ENCODE measurements around the gene PCBP2.

PCBP2 gene

DNA sequence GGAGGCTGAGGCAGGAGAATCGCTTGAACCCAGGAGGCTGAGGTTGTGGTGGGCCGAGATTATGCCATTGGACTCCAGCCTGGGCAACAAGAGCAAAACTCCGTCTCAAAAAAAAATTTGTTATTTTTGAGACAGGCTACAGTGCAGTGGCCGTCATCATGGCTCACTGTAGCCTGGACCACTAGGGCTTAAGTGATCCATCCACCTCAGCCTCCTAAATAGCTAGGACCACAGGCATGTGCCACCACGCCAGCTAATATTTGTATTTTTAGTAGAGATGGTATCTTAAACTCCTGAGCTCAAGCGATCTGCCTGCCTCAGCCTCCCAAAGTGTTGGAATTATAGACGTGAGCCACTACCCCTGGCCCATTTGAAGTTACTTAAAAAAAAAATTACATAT, 966 bp upstream of the PCBP2 start:
- DNase-seq (ENCODE audit: low spot score in 2 of 2), result no peak
- H3K4me3 Mint-ChIP-seq, result no peak overlapping the region
- H3K27me3 Mint-ChIP-seq, result no peaks in the 10 kb centered on the region
- ATAC-seq (replicated peaks; ENCODE audit: extremely low read depth, poor library complexity, severe bottlenecking), result no peak
- H3K27ac Mint-ChIP-seq (ENCODE audit: low read depth), result no peak overlapping the region
- H3K36me3 Mint-ChIP-seq (ENCODE audit: insufficient read depth), result peaks cover 54% of the 10 kb centered on the region
- no peaks in the 10 kb centered on the region for H3K9me3 Mint-ChIP-seq
- H3K4me1 Mint-ChIP-seq, result peaks cover 38% of the 10 kb centered on the region

DNA sequence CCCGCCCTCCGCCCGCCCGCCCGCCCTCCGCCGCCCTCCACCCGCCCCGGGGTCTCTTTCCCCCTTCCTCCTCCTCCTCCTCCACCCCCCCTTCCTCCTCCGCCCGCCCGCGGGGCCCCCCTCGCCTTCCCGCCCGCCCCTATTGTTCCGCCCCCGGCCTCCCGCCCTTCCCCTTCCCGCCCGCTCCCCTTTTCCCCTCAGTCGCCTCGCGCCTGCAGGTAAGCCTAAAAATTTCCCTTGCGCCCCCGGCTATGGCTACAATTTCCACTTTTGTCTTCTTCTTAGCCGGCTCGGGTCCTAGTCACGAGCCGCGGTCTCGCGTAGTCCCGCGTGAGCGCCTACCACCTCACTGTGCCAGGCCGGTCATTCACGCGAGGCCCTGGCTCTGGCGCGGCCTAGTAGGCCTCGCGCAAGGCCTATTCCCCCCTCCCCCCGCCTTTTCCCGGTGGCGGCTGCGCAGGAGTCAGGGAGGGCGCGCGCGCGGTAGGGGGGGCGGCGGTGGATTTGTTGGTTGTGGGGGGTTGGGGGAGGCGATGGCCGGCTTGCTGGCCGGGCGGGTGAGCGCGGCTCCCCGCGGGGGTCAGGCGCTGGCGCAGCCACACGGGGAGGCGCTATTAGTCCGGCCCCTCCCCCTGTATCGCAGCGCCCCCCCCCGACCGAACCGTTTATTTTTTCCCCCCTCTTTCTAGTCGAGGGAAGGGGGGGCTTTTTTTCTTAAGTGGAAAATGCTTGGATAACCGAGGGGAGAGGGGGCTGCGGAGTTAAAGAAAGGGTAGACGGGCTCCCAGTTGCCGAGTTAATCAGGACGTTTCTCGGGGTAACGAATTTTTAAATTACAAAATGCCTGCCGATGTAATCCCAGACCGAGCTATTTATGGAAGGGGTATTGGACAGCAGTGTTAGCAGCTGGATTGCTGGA, 516 bp downstream of the PCBP2 start:
- Mint-ChIP-seq H3K36me3 (ENCODE audit: insufficient read depth) (peaks cover 58% of the 10 kb centered on the region), H3K27me3 (no peaks in the 10 kb centered on the region), H3K9me3 (no peaks in the 10 kb centered on the region), H3K4me1 (peaks cover 30% of the 10 kb centered on the region), H3K4me3 (peak overlapping the region; percentile 88), H3K27ac (ENCODE audit: low read depth) (peak overlapping the region; percentile 97)
- peak; percentile 34 for ATAC-seq (replicated peaks; ENCODE audit: extremely low read depth, poor library complexity, severe bottlenecking)
- peak; percentile 72 to 80 for DNase-seq (ENCODE audit: low spot score in 2 of 2)

- Mint-ChIP-seq H3K4me1 (peaks cover 30% of the 10 kb centered on the region), H3K36me3 (ENCODE audit: insufficient read depth) (peaks cover 68% of the 10 kb centered on the region), H3K27me3 (no peaks in the 10 kb centered on the region), H3K4me3 (peak overlapping the region; percentile 88), H3K27ac (ENCODE audit: low read depth) (peak overlapping the region; percentile 97), H3K9me3 (no peaks in the 10 kb centered on the region)
- ATAC-seq (replicated peaks; ENCODE audit: extremely low read depth, poor library complexity, severe bottlenecking), result no peak
- DNase-seq (ENCODE audit: low spot score in 2 of 2), result no peak
Measured at GRCh38 chr12:53453953-53454640, 2.2 kb downstream of the PCBP2 start.

DNA sequence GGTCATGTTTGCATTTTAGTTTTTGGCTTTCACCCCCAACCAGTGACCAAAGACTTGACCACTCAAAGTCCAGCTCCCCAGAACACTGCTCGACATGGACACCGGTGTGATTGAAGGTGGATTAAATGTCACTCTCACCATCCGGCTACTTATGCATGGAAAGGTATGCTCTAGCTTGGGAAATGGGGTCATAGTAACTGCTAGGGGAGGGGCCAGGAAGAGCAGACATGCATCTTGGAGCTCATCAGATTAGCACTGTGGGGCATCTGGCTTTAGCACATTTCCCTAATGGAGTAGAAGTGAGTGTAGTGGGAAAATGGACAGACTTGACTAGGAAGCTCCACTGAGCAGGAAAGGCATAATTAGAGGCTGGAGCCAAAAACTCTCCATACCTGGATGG, 2.8 kb downstream of the PCBP2 start:
- Mint-ChIP-seq H3K36me3 (ENCODE audit: insufficient read depth) (peaks cover 71% of the 10 kb centered on the region), H3K4me1 (peaks cover 31% of the 10 kb centered on the region), H3K4me3 (peak overlapping the region; percentile 88), H3K27me3 (no peaks in the 10 kb centered on the region), H3K9me3 (no peaks in the 10 kb centered on the region), H3K27ac (ENCODE audit: low read depth) (no peak overlapping the region)
- no peak for DNase-seq (ENCODE audit: low spot score in 2 of 2)
- ATAC-seq (replicated peaks; ENCODE audit: extremely low read depth, poor library complexity, severe bottlenecking), result no peak

DNA sequence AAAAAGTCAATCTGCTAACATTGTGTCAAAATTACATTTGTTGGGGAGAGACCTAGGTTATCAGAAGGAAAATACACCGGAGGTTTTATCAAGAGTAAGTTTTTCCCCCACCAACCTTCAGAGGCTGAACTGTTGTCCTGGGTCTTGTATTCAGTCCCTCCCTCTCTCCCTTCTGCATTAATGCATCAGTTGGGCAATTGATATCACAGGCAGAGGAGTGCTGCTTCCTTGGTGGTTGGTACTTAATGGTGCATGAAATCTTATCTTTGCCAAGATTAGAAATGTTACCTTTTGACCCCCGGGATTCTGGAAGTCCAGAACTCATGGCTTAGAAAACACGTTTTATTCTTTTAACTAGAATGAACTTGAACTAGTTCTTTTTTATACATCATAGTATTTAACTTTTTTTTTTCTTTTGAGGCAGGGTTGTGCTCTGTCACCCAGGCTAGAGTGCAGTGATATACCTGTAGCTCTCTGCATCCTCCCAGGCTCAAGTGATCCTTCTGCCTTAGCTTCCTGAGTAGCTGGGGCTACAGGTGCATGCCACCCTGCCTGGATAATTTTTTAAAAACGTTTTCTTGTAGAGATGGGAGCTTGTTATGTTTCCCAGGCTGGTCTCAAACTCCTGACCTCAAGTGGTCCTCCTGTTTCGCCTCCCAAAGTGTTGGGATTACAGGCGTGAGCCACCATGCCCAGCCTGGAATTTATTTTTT, 4.9 kb downstream of the PCBP2 start:
- H3K9me3 Mint-ChIP-seq, result no peaks in the 10 kb centered on the region
- no peak overlapping the region for H3K27ac Mint-ChIP-seq (ENCODE audit: low read depth)
- DNase-seq (ENCODE audit: low spot score in 2 of 2) (no peak), ATAC-seq (replicated peaks; ENCODE audit: extremely low read depth, poor library complexity, severe bottlenecking) (no peak)
- no peak overlapping the region for H3K4me3 Mint-ChIP-seq
- peaks cover 41% of the 10 kb centered on the region for H3K4me1 Mint-ChIP-seq
- H3K36me3 Mint-ChIP-seq (ENCODE audit: insufficient read depth), result peaks cover 90% of the 10 kb centered on the region
- H3K27me3 Mint-ChIP-seq, result no peaks in the 10 kb centered on the region

DNA sequence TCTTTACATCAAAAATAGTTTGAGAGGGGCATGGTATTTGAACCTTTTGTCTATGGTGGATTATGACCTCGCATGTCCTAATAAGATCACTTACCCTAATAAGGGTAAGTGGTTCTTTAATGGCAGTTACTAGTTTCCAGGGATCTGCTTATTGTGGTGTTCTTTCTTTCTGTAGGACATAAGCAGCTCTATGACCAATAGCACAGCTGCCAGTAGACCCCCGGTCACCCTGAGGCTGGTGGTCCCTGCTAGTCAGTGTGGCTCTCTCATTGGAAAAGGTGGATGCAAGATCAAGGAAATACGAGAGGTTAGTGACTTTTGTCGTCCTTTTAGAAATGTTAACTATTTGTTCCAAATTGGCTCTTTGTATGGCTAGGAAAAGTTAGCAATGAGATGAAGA, 7.2 kb downstream of the PCBP2 start:
- H3K9me3 Mint-ChIP-seq, result no peaks in the 10 kb centered on the region
- ATAC-seq (replicated peaks; ENCODE audit: extremely low read depth, poor library complexity, severe bottlenecking), result no peak
- H3K27ac Mint-ChIP-seq (ENCODE audit: low read depth), result no peak overlapping the region
- DNase-seq (ENCODE audit: low spot score in 2 of 2), result no peak
- peaks cover 94% of the 10 kb centered on the region for H3K36me3 Mint-ChIP-seq (ENCODE audit: insufficient read depth)
- peak overlapping the region; percentile 28 for H3K4me3 Mint-ChIP-seq
- no peaks in the 10 kb centered on the region for H3K27me3 Mint-ChIP-seq
- peaks cover 46% of the 10 kb centered on the region for H3K4me1 Mint-ChIP-seq

DNA sequence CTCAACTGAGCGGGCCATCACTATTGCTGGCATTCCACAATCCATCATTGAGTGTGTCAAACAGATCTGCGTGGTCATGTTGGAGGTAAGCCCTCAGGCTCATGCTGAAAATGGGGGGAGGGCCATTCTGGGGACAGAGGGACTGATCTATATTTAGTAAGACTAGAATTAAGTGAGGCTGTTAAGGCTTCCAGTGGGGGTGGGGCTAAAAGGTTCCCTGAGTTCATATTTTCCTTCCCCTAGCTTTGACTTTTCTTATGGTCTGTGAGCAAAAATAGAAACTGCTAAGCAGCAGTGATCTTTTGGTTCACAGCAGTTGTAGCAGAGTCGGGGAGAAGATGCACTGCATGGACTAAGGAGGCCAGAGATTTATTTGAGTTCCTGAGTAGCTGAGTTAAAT, 9.2 kb downstream of the PCBP2 start:
- peaks cover 44% of the 10 kb centered on the region for H3K4me1 Mint-ChIP-seq
- H3K27me3 Mint-ChIP-seq, result no peaks in the 10 kb centered on the region
- H3K27ac Mint-ChIP-seq (ENCODE audit: low read depth), result peak overlapping the region; percentile 29
- H3K4me3 Mint-ChIP-seq, result no peak overlapping the region
- DNase-seq (ENCODE audit: low spot score in 2 of 2), result no peak
- H3K36me3 Mint-ChIP-seq (ENCODE audit: insufficient read depth), result peaks cover 94% of the 10 kb centered on the region
- ATAC-seq (replicated peaks; ENCODE audit: extremely low read depth, poor library complexity, severe bottlenecking), result no peak
- H3K9me3 Mint-ChIP-seq, result no peaks in the 10 kb centered on the region

- peaks cover 46% of the 10 kb centered on the region for H3K4me1 Mint-ChIP-seq
- DNase-seq (ENCODE audit: low spot score in 2 of 2) (no peak), ATAC-seq (replicated peaks; ENCODE audit: extremely low read depth, poor library complexity, severe bottlenecking) (no peak)
- no peak overlapping the region for H3K4me3 Mint-ChIP-seq
- H3K27ac Mint-ChIP-seq (ENCODE audit: low read depth), result no peak overlapping the region
- H3K36me3 Mint-ChIP-seq (ENCODE audit: insufficient read depth), result peaks cover 94% of the 10 kb centered on the region
- H3K9me3 Mint-ChIP-seq, result no peaks in the 10 kb centered on the region
- H3K27me3 Mint-ChIP-seq, result no peaks in the 10 kb centered on the region
Measured at GRCh38 chr12:53461591-53461990, 9.7 kb downstream of the PCBP2 start.

GRCh38 chr12:53462935-53463334, 11.0 kb downstream of the PCBP2 start:
- Mint-ChIP-seq H3K4me1 (peaks cover 52% of the 10 kb centered on the region), H3K27me3 (no peaks in the 10 kb centered on the region), H3K4me3 (no peak overlapping the region), H3K27ac (ENCODE audit: low read depth) (no peak overlapping the region), H3K36me3 (ENCODE audit: insufficient read depth) (peaks cover 99% of the 10 kb centered on the region), H3K9me3 (no peaks in the 10 kb centered on the region)
- DNase-seq (ENCODE audit: low spot score in 2 of 2), result no peak
- ATAC-seq (replicated peaks; ENCODE audit: extremely low read depth, poor library complexity, severe bottlenecking), result no peak

DNA sequence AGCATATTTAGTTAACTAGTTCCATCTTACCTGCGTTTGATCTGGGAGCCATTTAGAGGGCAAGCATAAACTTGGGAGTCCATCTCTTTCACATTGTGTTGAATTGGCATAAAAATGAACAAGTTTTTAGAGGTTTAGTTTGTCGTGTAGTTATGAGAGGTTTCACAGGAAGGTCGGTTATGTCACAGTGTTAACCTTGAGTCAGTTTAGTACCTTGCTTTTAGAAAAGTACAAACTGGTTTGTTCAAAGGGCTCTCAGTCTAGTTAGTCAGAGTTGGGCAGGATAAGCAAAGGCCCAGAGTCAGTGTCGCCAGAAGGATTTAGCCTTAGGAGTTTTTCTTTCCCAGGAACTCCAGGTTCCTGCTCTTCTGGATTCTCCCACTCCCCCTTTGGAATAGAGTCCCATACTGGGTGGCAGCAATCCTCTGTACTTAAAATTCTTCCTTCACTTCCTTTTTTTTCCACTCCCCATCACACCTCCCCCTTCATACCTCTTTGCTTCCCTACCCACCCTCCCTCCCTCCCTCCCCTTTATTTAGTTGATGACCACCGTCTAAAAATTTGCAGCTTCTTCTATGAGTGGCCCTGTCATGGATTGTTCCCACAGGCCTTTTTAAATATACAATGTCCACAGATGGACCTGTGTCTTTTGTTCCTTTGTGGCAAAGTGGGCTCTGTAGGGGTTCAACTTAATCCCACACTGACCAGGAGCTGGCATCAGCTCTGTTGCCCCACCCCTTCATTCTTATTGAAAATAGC, 12.1 kb downstream of the PCBP2 start:
- DNase-seq (ENCODE audit: low spot score in 2 of 2) (no peak), ATAC-seq (replicated peaks; ENCODE audit: extremely low read depth, poor library complexity, severe bottlenecking) (no peak)
- Mint-ChIP-seq H3K27ac (ENCODE audit: low read depth) (peak overlapping the region; percentile 79), H3K27me3 (no peaks in the 10 kb centered on the region), H3K9me3 (no peaks in the 10 kb centered on the region), H3K4me1 (peaks cover 52% of the 10 kb centered on the region), H3K36me3 (ENCODE audit: insufficient read depth) (peaks cover 99% of the 10 kb centered on the region), H3K4me3 (no peak overlapping the region)

DNA sequence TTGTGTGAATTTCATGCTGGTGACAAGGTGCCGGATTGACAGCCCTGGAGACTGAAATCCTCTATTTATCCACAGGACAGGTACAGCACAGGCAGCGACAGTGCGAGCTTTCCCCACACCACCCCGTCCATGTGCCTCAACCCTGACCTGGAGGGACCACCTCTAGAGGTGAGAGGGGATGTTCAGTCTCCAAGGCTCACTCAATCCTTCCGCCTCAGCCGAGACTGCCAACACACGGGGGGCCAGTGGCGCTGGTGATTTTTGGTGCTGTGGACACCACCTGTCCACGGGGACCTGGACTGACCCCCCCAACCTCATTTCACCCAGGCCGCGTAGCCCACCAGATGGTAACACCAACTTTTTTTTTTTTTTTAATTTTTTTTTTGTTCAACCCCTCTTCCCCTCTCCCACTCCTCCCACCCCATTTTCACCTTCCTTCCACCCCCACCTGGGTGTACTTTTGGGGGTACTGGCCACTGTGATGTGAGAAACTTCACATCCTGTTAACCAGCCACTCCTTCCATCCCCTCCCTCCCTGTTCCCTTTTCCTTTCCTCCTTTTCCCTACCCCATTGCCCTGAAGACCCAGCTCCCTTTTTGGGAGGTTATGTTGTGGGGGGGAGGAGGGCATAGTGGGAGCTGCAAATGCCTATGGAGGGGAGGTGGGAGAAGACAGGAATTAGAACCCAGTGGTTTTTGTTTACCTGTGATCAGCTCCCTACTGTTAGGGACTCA, 12.9 kb downstream of the PCBP2 start:
- peak overlapping the region; percentile 41 for H3K27ac Mint-ChIP-seq (ENCODE audit: low read depth)
- H3K4me1 Mint-ChIP-seq, result peaks cover 49% of the 10 kb centered on the region
- DNase-seq (ENCODE audit: low spot score in 2 of 2), result no peak
- ATAC-seq (replicated peaks; ENCODE audit: extremely low read depth, poor library complexity, severe bottlenecking), result no peak
- no peak overlapping the region for H3K4me3 Mint-ChIP-seq
- no peaks in the 10 kb centered on the region for H3K9me3 Mint-ChIP-seq
- no peaks in the 10 kb centered on the region for H3K27me3 Mint-ChIP-seq
- H3K36me3 Mint-ChIP-seq (ENCODE audit: insufficient read depth), result peaks cover 100% of the 10 kb centered on the region
